ENCODE data around the gene MORF4L2.
A peak's percentile ranks its signal among the peaks of the same experiment; 100 is the strongest.

Gene MORF4L2

GRCh38 chrX:103710609-103711008 lies 24.1 kb upstream of the MORF4L2 start, which contains the start of gene TMEM31:
Gene TMEM31 (plus strand): TSS chrX:103710909. CDS start chrX:103712259, 1,350 bp downstream.
- H3K4me3 ChIP-seq (ENCODE audit: low read depth in 1 of 2, low read length in 2 of 2), result no peak within 1 kb of the TSS
- no peaks in the 10 kb centered on the region for H3K27me3 ChIP-seq (ENCODE audit: low read depth, low read length)
- H3K4me1 ChIP-seq (ENCODE audit: control insufficient read depth in 1 of 2, insufficient read depth in 2 of 2, low read length in 2 of 2), result no peaks in the 10 kb centered on the region
- no peaks in the 10 kb centered on the region for H3K9me3 ChIP-seq (ENCODE audit: control insufficient read depth in 1 of 2, low read length in 2 of 2)
- H3K27ac ChIP-seq (ENCODE audit: low read length), result no peak within 1 kb of the TSS
- H3K36me3 ChIP-seq (ENCODE audit: control insufficient read depth in 1 of 2, insufficient read depth in 2 of 2, low read length in 2 of 2), result no peaks in the 10 kb centered on the region

- H3K36me3 ChIP-seq (ENCODE audit: control insufficient read depth in 1 of 2, insufficient read depth in 2 of 2, low read length in 2 of 2), result no peaks in the 10 kb centered on the region
- H3K4me3 ChIP-seq (ENCODE audit: low read depth in 1 of 2, low read length in 2 of 2), result no peak overlapping the region
- H3K27me3 ChIP-seq (ENCODE audit: low read depth, low read length), result no peaks in the 10 kb centered on the region
- no peaks in the 10 kb centered on the region for H3K9me3 ChIP-seq (ENCODE audit: control insufficient read depth in 1 of 2, low read length in 2 of 2)
- H3K4me1 ChIP-seq (ENCODE audit: control insufficient read depth in 1 of 2, insufficient read depth in 2 of 2, low read length in 2 of 2), result no peaks in the 10 kb centered on the region
- no peak overlapping the region for H3K27ac ChIP-seq (ENCODE audit: low read length)
Measured at GRCh38 chrX:103704863-103705262, 18.4 kb upstream of the MORF4L2 start.

- H3K27ac ChIP-seq (ENCODE audit: low read length), result no peak overlapping the region
- H3K9me3 ChIP-seq (ENCODE audit: control insufficient read depth in 1 of 2, low read length in 2 of 2), result no peaks in the 10 kb centered on the region
Measured at GRCh38 chrX:103699243-103699642, 12.7 kb upstream of the MORF4L2 start.

GRCh38 chrX:103697687-103698086 lies 11.2 kb upstream of the MORF4L2 start:
- Histone ChIP-seq H3K4me1 (ENCODE audit: control insufficient read depth in 1 of 2, insufficient read depth in 2 of 2, low read length in 2 of 2) (no peaks in the 10 kb centered on the region), H3K27ac (ENCODE audit: low read length) (no peak overlapping the region), H3K27me3 (ENCODE audit: low read depth, low read length) (no peaks in the 10 kb centered on the region), H3K36me3 (ENCODE audit: control insufficient read depth in 1 of 2, insufficient read depth in 2 of 2, low read length in 2 of 2) (no peaks in the 10 kb centered on the region), H3K9me3 (ENCODE audit: control insufficient read depth in 1 of 2, low read length in 2 of 2) (no peaks in the 10 kb centered on the region), H3K4me3 (ENCODE audit: low read depth in 1 of 2, low read length in 2 of 2) (no peak overlapping the region)

More at GRCh38 chrX:103699243-103699642, 12.7 kb upstream of the MORF4L2 start:
- H3K36me3 ChIP-seq (ENCODE audit: control insufficient read depth in 1 of 2, insufficient read depth in 2 of 2, low read length in 2 of 2), result no peaks in the 10 kb centered on the region
- no peaks in the 10 kb centered on the region for H3K4me1 ChIP-seq (ENCODE audit: control insufficient read depth in 1 of 2, insufficient read depth in 2 of 2, low read length in 2 of 2)
- no peaks in the 10 kb centered on the region for H3K27me3 ChIP-seq (ENCODE audit: low read depth, low read length)
- no peak overlapping the region for H3K4me3 ChIP-seq (ENCODE audit: low read depth in 1 of 2, low read length in 2 of 2)

- no peak overlapping the region for H3K27ac ChIP-seq (ENCODE audit: low read length)
- H3K4me3 ChIP-seq (ENCODE audit: low read depth in 1 of 2, low read length in 2 of 2), result no peak overlapping the region
- H3K36me3 ChIP-seq (ENCODE audit: control insufficient read depth in 1 of 2, insufficient read depth in 2 of 2, low read length in 2 of 2), result peaks cover 0 to 9% of the 10 kb centered on the region in 2 donors
- H3K27me3 ChIP-seq (ENCODE audit: low read depth, low read length), result no peaks in the 10 kb centered on the region
- no peaks in the 10 kb centered on the region for H3K4me1 ChIP-seq (ENCODE audit: control insufficient read depth in 1 of 2, insufficient read depth in 2 of 2, low read length in 2 of 2)
- H3K9me3 ChIP-seq (ENCODE audit: control insufficient read depth in 1 of 2, low read length in 2 of 2), result no peaks in the 10 kb centered on the region
Measured at GRCh38 chrX:103691059-103691458, 4.6 kb upstream of the MORF4L2 start.

- Histone ChIP-seq H3K36me3 (ENCODE audit: control insufficient read depth in 1 of 2, insufficient read depth in 2 of 2, low read length in 2 of 2) (peaks cover 7 to 9% of the 10 kb centered on the region in 2 donors), H3K27ac (ENCODE audit: low read length) (no peak overlapping the region), H3K4me1 (ENCODE audit: control insufficient read depth in 1 of 2, insufficient read depth in 2 of 2, low read length in 2 of 2) (peaks cover 0 to 11% of the 10 kb centered on the region in 2 donors), H3K9me3 (ENCODE audit: control insufficient read depth in 1 of 2, low read length in 2 of 2) (no peaks in the 10 kb centered on the region), H3K27me3 (ENCODE audit: low read depth, low read length) (no peaks in the 10 kb centered on the region), H3K4me3 (ENCODE audit: low read depth in 1 of 2, low read length in 2 of 2) (no peak overlapping the region)
Measured at GRCh38 chrX:103688946-103689345, 2.4 kb upstream of the MORF4L2 start.

GRCh38 chrX:103687696-103688201 lies 1.2 kb upstream of the MORF4L2 start:
- no peaks in the 10 kb centered on the region for H3K27me3 ChIP-seq (ENCODE audit: low read depth, low read length)
- peak overlapping the region; percentile 67 to 81 for H3K4me3 ChIP-seq (ENCODE audit: low read depth in 1 of 2, low read length in 2 of 2)
- peaks cover 7 to 9% of the 10 kb centered on the region in 2 donors for H3K36me3 ChIP-seq (ENCODE audit: control insufficient read depth in 1 of 2, insufficient read depth in 2 of 2, low read length in 2 of 2)
- H3K27ac ChIP-seq (ENCODE audit: low read length), result peak overlapping the region; percentile 99
- H3K4me1 ChIP-seq (ENCODE audit: control insufficient read depth in 1 of 2, insufficient read depth in 2 of 2, low read length in 2 of 2), result peaks cover 0 to 11% of the 10 kb centered on the region in 2 donors
- H3K9me3 ChIP-seq (ENCODE audit: control insufficient read depth in 1 of 2, low read length in 2 of 2), result no peaks in the 10 kb centered on the region

- H3K9me3 ChIP-seq (ENCODE audit: control insufficient read depth in 1 of 2, low read length in 2 of 2), result no peaks in the 10 kb centered on the region
- peaks cover 9 to 10% of the 10 kb centered on the region in 2 donors for H3K36me3 ChIP-seq (ENCODE audit: control insufficient read depth in 1 of 2, insufficient read depth in 2 of 2, low read length in 2 of 2)
- no peaks in the 10 kb centered on the region for H3K27me3 ChIP-seq (ENCODE audit: low read depth, low read length)
- peaks cover 0 to 11% of the 10 kb centered on the region in 2 donors for H3K4me1 ChIP-seq (ENCODE audit: control insufficient read depth in 1 of 2, insufficient read depth in 2 of 2, low read length in 2 of 2)
- H3K4me3 ChIP-seq (ENCODE audit: low read depth in 1 of 2, low read length in 2 of 2), result peak overlapping the region; percentile 67 to 81
- peak overlapping the region; percentile 99 for H3K27ac ChIP-seq (ENCODE audit: low read length)
Measured at GRCh38 chrX:103687073-103687695, 685 bp upstream of the MORF4L2 start.

GRCh38 chrX:103685396-103685795 lies 1.1 kb downstream of the MORF4L2 start:
- H3K36me3 ChIP-seq (ENCODE audit: control insufficient read depth in 1 of 2, insufficient read depth in 2 of 2, low read length in 2 of 2), result peaks cover 9 to 14% of the 10 kb centered on the region in 2 donors
- H3K4me3 ChIP-seq (ENCODE audit: low read depth in 1 of 2, low read length in 2 of 2), result peak overlapping the region; percentile 67 to 83
- H3K27me3 ChIP-seq (ENCODE audit: low read depth, low read length), result no peaks in the 10 kb centered on the region
- H3K4me1 ChIP-seq (ENCODE audit: control insufficient read depth in 1 of 2, insufficient read depth in 2 of 2, low read length in 2 of 2), result peaks cover 0 to 11% of the 10 kb centered on the region in 2 donors
- H3K27ac ChIP-seq (ENCODE audit: low read length), result peak overlapping the region; percentile 96
- H3K9me3 ChIP-seq (ENCODE audit: control insufficient read depth in 1 of 2, low read length in 2 of 2), result no peaks in the 10 kb centered on the region

- no peaks in the 10 kb centered on the region for H3K27me3 ChIP-seq (ENCODE audit: low read depth, low read length)
- peaks cover 13 to 26% of the 10 kb centered on the region in 2 donors for H3K36me3 ChIP-seq (ENCODE audit: control insufficient read depth in 1 of 2, insufficient read depth in 2 of 2, low read length in 2 of 2)
- no peaks in the 10 kb centered on the region for H3K9me3 ChIP-seq (ENCODE audit: control insufficient read depth in 1 of 2, low read length in 2 of 2)
- no peak overlapping the region for H3K4me3 ChIP-seq (ENCODE audit: low read depth in 1 of 2, low read length in 2 of 2)
- no peak overlapping the region for H3K27ac ChIP-seq (ENCODE audit: low read length)
- peaks cover 0 to 11% of the 10 kb centered on the region in 2 donors for H3K4me1 ChIP-seq (ENCODE audit: control insufficient read depth in 1 of 2, insufficient read depth in 2 of 2, low read length in 2 of 2)
Measured at GRCh38 chrX:103681443-103681842, 5.1 kb downstream of the MORF4L2 start.

GRCh38 chrX:103678199-103678993 lies 8.1 kb downstream of the MORF4L2 start:
- Histone ChIP-seq H3K4me3 (ENCODE audit: low read depth in 1 of 2, low read length in 2 of 2) (no peak overlapping the region), H3K27ac (ENCODE audit: low read length) (no peak overlapping the region), H3K9me3 (ENCODE audit: control insufficient read depth in 1 of 2, low read length in 2 of 2) (no peaks in the 10 kb centered on the region), H3K4me1 (ENCODE audit: control insufficient read depth in 1 of 2, insufficient read depth in 2 of 2, low read length in 2 of 2) (no peaks in the 10 kb centered on the region), H3K27me3 (ENCODE audit: low read depth, low read length) (no peaks in the 10 kb centered on the region), H3K36me3 (ENCODE audit: control insufficient read depth in 1 of 2, insufficient read depth in 2 of 2, low read length in 2 of 2) (peaks cover 19 to 24% of the 10 kb centered on the region in 2 donors)
